H9 (cell line): Measurements from ENCODE around the gene CPT1C. TPM values are rescaled to one million over a fixed set of nuclear protein-coding genes. Genes with fewer than 3 reads are reported as not detected.

Source experiments
- DNase-seq: peaks from one replicate; pipeline ENCODE4 v3.0.0-alpha.2; 2017
- H2AFZ ChIP-seq: one replicate; pipeline ENCODE4 v1.6.1; 2013; ENCODE audit warnings: mild to moderate bottlenecking, low read length, control low read depth, moderate library complexity
- H2AK5ac ChIP-seq: 2 replicates; pipeline ENCODE4 v1.6.1; 2013; ENCODE audit warnings: low read length, control low read depth, mixed read lengths; ENCODE audit not compliant: insufficient read length
- H2BK120ac ChIP-seq: one replicate; pipeline ENCODE4 v1.6.1; 2013; ENCODE audit warnings: low read depth, mild to moderate bottlenecking, low read length, control low read depth, inconsistent platforms; ENCODE audit not compliant: poor library complexity, severe bottlenecking
- H2BK12ac ChIP-seq: 2 replicates; pipeline ENCODE4 v1.6.1; 2013; ENCODE audit warnings: low read length, control low read depth, mixed read lengths, low read depth; ENCODE audit not compliant: insufficient read length
- H2BK15ac ChIP-seq: 2 replicates; pipeline ENCODE4 v1.6.1; 2013; ENCODE audit warnings: low read depth, low read length, control low read depth
- H2BK20ac ChIP-seq: one replicate; pipeline ENCODE4 v1.6.1; 2013; ENCODE audit warnings: low read depth, mild to moderate bottlenecking, low read length, control low read depth, inconsistent platforms; ENCODE audit not compliant: poor library complexity, severe bottlenecking
- H2BK5ac ChIP-seq: 2 replicates; pipeline ENCODE4 v1.6.1; 2013; ENCODE audit warnings: low read length, control low read depth, mixed read lengths; ENCODE audit not compliant: insufficient read length
- H3K14ac ChIP-seq: 2 replicates; pipeline ENCODE4 v1.6.1; 2013; ENCODE audit warnings: low read length, control low read depth; ENCODE audit not compliant: insufficient read depth
- H3K18ac ChIP-seq: 2 replicates; pipeline ENCODE4 v1.6.1; 2013; ENCODE audit warnings: low read depth, mild to moderate bottlenecking, mixed read lengths, low read length, control low read depth; ENCODE audit not compliant: insufficient read length
- H3K23ac ChIP-seq: 2 replicates; pipeline ENCODE4 v1.6.1; 2013; ENCODE audit warnings: low read length, control low read depth, mixed read lengths, low read depth; ENCODE audit not compliant: insufficient read length
- H3K23me2 ChIP-seq: 2 replicates; pipeline ENCODE4 v1.6.1; 2013; ENCODE audit warnings: low read depth, mild to moderate bottlenecking, mixed read lengths, low read length, control low read depth; ENCODE audit not compliant: insufficient read length, poor library complexity, severe bottlenecking
- H3K27ac ChIP-seq: 2 replicates; pipeline ENCODE4 v1.5.1; 2013; ENCODE audit warnings: low read length, control low read depth, mixed read lengths, low read depth; ENCODE audit not compliant: insufficient read length
- H3K27me3 ChIP-seq: 2 replicates; pipeline ENCODE4 v1.6.1; 2013; ENCODE audit warnings: low read length, control low read depth, inconsistent platforms; ENCODE audit not compliant: insufficient read depth
- H3K4ac ChIP-seq: 2 replicates; pipeline ENCODE4 v1.6.1; 2013; ENCODE audit warnings: low read depth, mild to moderate bottlenecking, control low read depth, inconsistent platforms, low read length, moderate library complexity
- H3K4me1 ChIP-seq: 2 replicates; pipeline ENCODE4 v1.6.1; 2013; ENCODE audit warnings: low read length, control low read depth, inconsistent platforms; ENCODE audit not compliant: insufficient read depth
- H3K4me2 ChIP-seq: 2 replicates; pipeline ENCODE4 v1.6.1; 2013; ENCODE audit warnings: low read length, control low read depth, mixed read lengths; ENCODE audit not compliant: insufficient read length, insufficient read depth
- H3K56ac ChIP-seq: 2 replicates; pipeline ENCODE4 v1.6.1; 2013; ENCODE audit warnings: low read depth, mild to moderate bottlenecking, mixed read lengths, low read length, control low read depth; ENCODE audit not compliant: insufficient read length
- H3K79me1 ChIP-seq: 2 replicates; pipeline ENCODE4 v1.6.1; 2013; ENCODE audit warnings: low read depth, mild to moderate bottlenecking, moderate library complexity, low read length, control low read depth, inconsistent platforms; ENCODE audit not compliant: insufficient read depth, poor library complexity, severe bottlenecking
- H3K79me2 ChIP-seq: 2 replicates; pipeline ENCODE4 v1.6.1; 2013; ENCODE audit warnings: low read length, control low read depth, inconsistent platforms; ENCODE audit not compliant: insufficient read depth
- H3K9ac ChIP-seq: 2 replicates; pipeline ENCODE4 v1.6.1; 2013; ENCODE audit warnings: low read length, control low read depth, mixed read lengths; ENCODE audit not compliant: insufficient read length; ENCODE audit errors: extremely low read depth
- H3K9me3 ChIP-seq: one replicate; pipeline ENCODE4 v1.6.1; 2013; ENCODE audit warnings: low read depth, low read length, inconsistent platforms; ENCODE audit not compliant: control insufficient read depth
- H3T11ph ChIP-seq: one replicate; pipeline ENCODE4 v1.6.1; 2013; ENCODE audit warnings: mild to moderate bottlenecking, low read length, control low read depth, inconsistent platforms
- H4K20me1 ChIP-seq: one replicate; pipeline ENCODE4 v1.6.1; 2013; ENCODE audit not compliant: control insufficient read depth, insufficient read length, insufficient read depth
- H4K5ac ChIP-seq: 2 replicates; pipeline ENCODE4 v1.6.1; 2013; ENCODE audit warnings: low read depth, mild to moderate bottlenecking, mixed read lengths, low read length, control low read depth; ENCODE audit not compliant: insufficient read length
- H4K8ac ChIP-seq: replicated peaks from 2 replicates; pipeline ENCODE4 v1.6.1; 2013; ENCODE audit warnings: low read length, control low read depth, mixed read lengths, low read depth; ENCODE audit not compliant: insufficient read length
- H4K91ac ChIP-seq: 2 replicates; pipeline ENCODE4 v1.6.1; 2013; ENCODE audit warnings: low read depth, mild to moderate bottlenecking, moderate library complexity, mixed read lengths, low read length, control low read depth; ENCODE audit not compliant: insufficient read length
- H3K27ac Mint-ChIP-seq, 3 experiments: 2 replicates in 2 of 3; 3 replicates in 1 of 3; pipeline ENCODE4 v1.8.0; 2020 to 2021; ENCODE audit warnings: mixed read lengths in 3 of 3, mild to moderate bottlenecking in 1 of 3, moderate library complexity in 1 of 3
- H3K27me3 Mint-ChIP-seq: 2 replicates; pipeline ENCODE4 v1.8.0; 2021; ENCODE audit warnings: low read depth, mild to moderate bottlenecking, moderate library complexity, mixed read lengths
- H3K36me3 Mint-ChIP-seq, 3 experiments: 2 replicates in 2 of 3; 3 replicates in 1 of 3; pipeline ENCODE4 v1.8.0; 2020 to 2021; ENCODE audit warnings: low read depth in 3 of 3, mixed read lengths in 3 of 3; ENCODE audit not compliant: insufficient read depth in 1 of 3
- H3K4me1 Mint-ChIP-seq, 2 experiments: 2 replicates each; pipeline ENCODE4 v1.8.0; 2020; ENCODE audit warnings: mixed read lengths in 2 of 2
- H3K4me3 Mint-ChIP-seq, 2 experiments: 2 replicates in 1 of 2; 3 replicates in 1 of 2; pipeline ENCODE4 v1.8.0; 2020 to 2021; ENCODE audit warnings: mild to moderate bottlenecking in 2 of 2, mixed read lengths in 2 of 2, moderate library complexity in 1 of 2
- H3K9me3 Mint-ChIP-seq, 2 experiments: 2 replicates in 1 of 2; 3 replicates in 1 of 2; pipeline ENCODE4 v1.8.0; 2020; ENCODE audit warnings: mild to moderate bottlenecking in 2 of 2, mixed read lengths in 2 of 2, moderate library complexity in 1 of 2
- WGBS: extraction: QIAGEN DNeasy Blood & Tissue Kit; methylation state at CpG from one replicate; pipeline ENCODE4 v1.1.7; 2013; ENCODE audit warnings: missing lambda C conversion rate, low lambda C conversion rate, mixed read lengths; ENCODE audit not compliant: insufficient read length; ENCODE audit errors: extremely low coverage; 5-methylcytosine and 5-hydroxymethylcytosine counted together
- total RNA-seq: library from RNA; stranded (reverse); gene quantifications from 2 replicates; pipeline ENCODE4 v1.2.1, GENCODE V29; 2021
- TF ChIP-seq, protein P1 (sequence below): fragments of 200-600 bp; sonication (generic); conservative IDR thresholded peaks from 3 replicates; pipeline ENCODE4 v1.8.0; 2021; ENCODE audit warnings: antibody characterized with exemption, mild to moderate bottlenecking

Gene CPT1C
- total RNA-seq, 1 experiment from 2014 or later: 74.6 TPM

DNA sequence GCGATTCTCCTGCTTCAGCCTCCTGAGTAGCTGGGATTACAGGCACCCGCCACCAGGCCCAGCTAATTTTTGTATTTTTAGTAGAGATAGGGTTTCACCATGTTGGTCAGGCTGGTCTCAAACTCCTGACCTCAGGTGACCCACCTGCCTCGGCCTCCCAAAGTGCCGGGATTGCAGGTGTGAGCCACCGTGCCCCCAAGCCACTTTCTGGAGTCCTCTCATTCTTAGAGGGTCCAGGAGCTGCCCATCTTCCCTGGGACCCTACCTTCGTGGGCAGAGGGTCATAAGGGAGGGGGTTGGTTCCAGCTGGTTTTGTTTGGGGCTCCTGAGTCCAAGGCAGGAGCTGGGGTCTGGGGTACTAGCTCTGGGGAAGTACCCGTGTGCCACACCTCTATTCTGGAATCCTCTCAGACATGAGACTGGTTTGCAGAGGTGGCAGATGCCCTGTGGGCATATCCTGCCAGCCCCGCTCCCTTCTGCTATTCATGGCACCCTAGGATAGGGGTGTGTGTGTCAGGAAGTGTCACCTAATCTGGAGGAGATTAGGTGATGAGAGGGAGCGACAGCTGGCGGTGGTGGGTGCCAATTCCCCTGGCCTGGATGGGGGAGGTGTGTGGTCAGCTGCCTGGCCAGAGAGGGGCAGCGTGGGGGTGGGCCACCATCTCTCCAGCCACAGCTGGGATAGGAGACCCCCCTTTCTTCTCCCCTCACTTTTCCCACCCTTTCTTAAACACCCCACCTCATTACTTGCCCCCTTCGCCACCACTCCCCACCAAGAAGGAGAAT is 11.7 kb upstream of the CPT1C start:
- Histone ChIP-seq H3K27me3 (no peaks in the 10 kb centered on the region), H3K23ac (no peak overlapping the region), H2AFZ (no peak overlapping the region), H3K4ac (no peak overlapping the region), H3K9me3 (no peaks in the 10 kb centered on the region), H3K4me2 (no peak overlapping the region), H3K56ac (no peak overlapping the region), H3T11ph (no peak overlapping the region), H3K14ac (no peak overlapping the region), H2BK15ac (no peak overlapping the region), H4K91ac (no peak overlapping the region), H3K9ac (no peak overlapping the region), H2BK20ac (no peak overlapping the region), H3K4me1 (peaks cover 6% of the 10 kb centered on the region), H2BK12ac (no peak overlapping the region), H2AK5ac (no peak overlapping the region), H3K79me2 (peaks cover 22% of the 10 kb centered on the region; the same call in 1 of the 2 replicates), H3K27ac (no peak overlapping the region), H4K5ac (no peak overlapping the region), H4K8ac (no peak overlapping the region), H3K18ac (no peak overlapping the region), H4K20me1 (no peaks in the 10 kb centered on the region), H2BK5ac (no peak overlapping the region), H3K23me2 (peaks cover 4% of the 10 kb centered on the region), H2BK120ac (no peak overlapping the region), H3K79me1 (peaks cover 2% of the 10 kb centered on the region)
- Mint-ChIP-seq H3K27ac (peak overlapping the region in 1 of 3 experiments; percentile 97; a peak in 1 of 7 replicates), H3K36me3 (peaks cover 32 to 38% (median 35%) of the 10 kb centered on the region in 3 experiments; a peak in 6 of 7 replicates), H3K4me1 (peaks cover 20 to 37% of the 10 kb centered on the region in 2 experiments), H3K27me3 (peaks cover 2% of the 10 kb centered on the region; the same call in 1 of the 2 replicates), H3K9me3 (no peaks in the 10 kb centered on the region; a peak in 2 of 5 replicates), H3K4me3 (peak overlapping the region; percentile 91 to 98)
- TF ChIP-seq, protein P1, sequence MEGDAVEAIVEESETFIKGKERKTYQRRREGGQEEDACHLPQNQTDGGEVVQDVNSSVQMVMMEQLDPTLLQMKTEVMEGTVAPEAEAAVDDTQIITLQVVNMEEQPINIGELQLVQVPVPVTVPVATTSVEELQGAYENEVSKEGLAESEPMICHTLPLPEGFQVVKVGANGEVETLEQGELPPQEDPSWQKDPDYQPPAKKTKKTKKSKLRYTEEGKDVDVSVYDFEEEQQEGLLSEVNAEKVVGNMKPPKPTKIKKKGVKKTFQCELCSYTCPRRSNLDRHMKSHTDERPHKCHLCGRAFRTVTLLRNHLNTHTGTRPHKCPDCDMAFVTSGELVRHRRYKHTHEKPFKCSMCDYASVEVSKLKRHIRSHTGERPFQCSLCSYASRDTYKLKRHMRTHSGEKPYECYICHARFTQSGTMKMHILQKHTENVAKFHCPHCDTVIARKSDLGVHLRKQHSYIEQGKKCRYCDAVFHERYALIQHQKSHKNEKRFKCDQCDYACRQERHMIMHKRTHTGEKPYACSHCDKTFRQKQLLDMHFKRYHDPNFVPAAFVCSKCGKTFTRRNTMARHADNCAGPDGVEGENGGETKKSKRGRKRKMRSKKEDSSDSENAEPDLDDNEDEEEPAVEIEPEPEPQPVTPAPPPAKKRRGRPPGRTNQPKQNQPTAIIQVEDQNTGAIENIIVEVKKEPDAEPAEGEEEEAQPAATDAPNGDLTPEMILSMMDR: no peak
- DNase-seq: no peak
- no CpG with 5 or more reads among the region's 12 CpGs for WGBS
